ENCODE data around the gene HSD17B12. TPM values are rescaled to one million over a fixed set of nuclear protein-coding genes. Genes with fewer than 3 reads are reported as not detected.

HSD17B12 gene
- total RNA-seq, 4 donors from 2014 or later, result 38.8 to 52.7 (median 41.8) TPM

GRCh38 chr11:43872995-43873394 lies 192.5 kb downstream of the HSD17B12 start:
- intact Hi-C loops (cut with DNase I), result no loop called here

GRCh38 chr11:43874078-43874477 lies 193.5 kb downstream of the HSD17B12 start:
- peaks cover 0 to 68% (median 0%) of the 10 kb centered on the region in 4 donors for H3K27me3 ChIP-seq
- no peaks in the 10 kb centered on the region for H3K36me3 ChIP-seq
- H3K9me3 ChIP-seq, result no peaks in the 10 kb centered on the region
- WGBS, result 71% methylated on average over 3 of the region's 3 CpGs
- H3K4me3 ChIP-seq, result no peak overlapping the region
- H3K4me1 ChIP-seq, result no peaks in the 10 kb centered on the region
- H3K27ac ChIP-seq (replicated peaks in 1 of 4), result no peak overlapping the region
- intact Hi-C loops (cut with DNase I), result no loop called here
- no peak for DNase-seq (ENCODE audit: extremely low spot score)
- no peak for TF ChIP-seq EP300 (IDR thresholded peaks at IDR 0.05)
- no peak for TF ChIP-seq POLR2AphosphoS5 (IDR thresholded peaks at IDR 0.05)
- TF ChIP-seq POLR2A (IDR thresholded peaks at IDR 0.05; ENCODE audit: low read depth), result no peak
- no peak for TF ChIP-seq CTCF (IDR thresholded peaks at IDR 0.05)

More at GRCh38 chr11:43872995-43873394, 192.5 kb downstream of the HSD17B12 start:
- H3K4me1 ChIP-seq, result no peaks in the 10 kb centered on the region
- TF ChIP-seq CTCF (IDR thresholded peaks at IDR 0.05), result no peak
- TF ChIP-seq EP300 (IDR thresholded peaks at IDR 0.05), result no peak
- no peak for TF ChIP-seq POLR2A (IDR thresholded peaks at IDR 0.05; ENCODE audit: low read depth)
- TF ChIP-seq POLR2AphosphoS5 (IDR thresholded peaks at IDR 0.05), result no peak
- peaks cover 0 to 68% (median 0%) of the 10 kb centered on the region in 4 donors for H3K27me3 ChIP-seq
- no peaks in the 10 kb centered on the region for H3K9me3 ChIP-seq
- no peak for DNase-seq (ENCODE audit: extremely low spot score)
- H3K27ac ChIP-seq (replicated peaks in 1 of 4), result no peak overlapping the region
- no peaks in the 10 kb centered on the region for H3K36me3 ChIP-seq
- WGBS, result 69% methylated on average over 7 of the region's 7 CpGs
- H3K4me3 ChIP-seq, result no peak overlapping the region

GRCh38 chr11:43874738-43875137 lies 194.2 kb downstream of the HSD17B12 start:
- TF ChIP-seq POLR2AphosphoS5 (IDR thresholded peaks at IDR 0.05) (no peak), CTCF (IDR thresholded peaks at IDR 0.05) (no peak), EP300 (IDR thresholded peaks at IDR 0.05) (no peak), POLR2A (IDR thresholded peaks at IDR 0.05; ENCODE audit: low read depth) (no peak)
- H3K27me3 ChIP-seq, result peaks cover 0 to 68% (median 0%) of the 10 kb centered on the region in 4 donors
- DNase-seq (ENCODE audit: extremely low spot score), result no peak
- WGBS, result 35% methylated on average over 1 of the region's 1 CpG
- no peaks in the 10 kb centered on the region for H3K4me1 ChIP-seq
- no peak overlapping the region for H3K4me3 ChIP-seq
- intact Hi-C loops (cut with DNase I), result no loop called here
- H3K27ac ChIP-seq (replicated peaks in 1 of 4), result no peak overlapping the region
- H3K36me3 ChIP-seq, result no peaks in the 10 kb centered on the region
- H3K9me3 ChIP-seq, result no peaks in the 10 kb centered on the region

- no peak for DNase-seq (ENCODE audit: extremely low spot score)
- WGBS, result 47% methylated on average over 13 of the region's 13 CpGs
- peaks cover 0 to 25% (median 2%) of the 10 kb centered on the region in 4 donors for H3K27me3 ChIP-seq
- H3K4me1 ChIP-seq, result peaks cover 20 to 23% (median 22%) of the 10 kb centered on the region in 4 donors
- H3K4me3 ChIP-seq, result peak overlapping the region; percentile 75 to 97 (median 84)
- H3K27ac ChIP-seq (replicated peaks in 1 of 4), result peak overlapping the region; percentile 70 to 81 (median 78)
- no peak for TF ChIP-seq CTCF (IDR thresholded peaks at IDR 0.05)
- TF ChIP-seq POLR2AphosphoS5 (IDR thresholded peaks at IDR 0.05), result no peak
- no peak for TF ChIP-seq POLR2A (IDR thresholded peaks at IDR 0.05; ENCODE audit: low read depth)
- TF ChIP-seq EP300 (IDR thresholded peaks at IDR 0.05), result no peak
- H3K9me3 ChIP-seq, result no peaks in the 10 kb centered on the region
- H3K36me3 ChIP-seq, result peaks cover 8 to 28% (median 23%) of the 10 kb centered on the region in 4 donors
- intact Hi-C loops (cut with DNase I), result no loop called here
Measured at GRCh38 chr11:43879789-43880639, 199.5 kb downstream of the HSD17B12 start.
